Panc1 (cell line): ENCODE data around the gene IGSF22. TPM values are rescaled to one million over a fixed set of nuclear protein-coding genes. Genes with fewer than 3 reads are reported as not detected.

Experiments
- ATAC-seq: fragments of 200-7000 bp; cut with Tn5 transposase; 2 replicates; pipeline ENCODE4 v1.9.1; 2020; ENCODE audit warnings: mild to moderate bottlenecking, moderate library complexity
- BruUV-seq: library from RNA; stranded (reverse); fragments of 400-500 nt; replicated peaks from 2 replicates; lab custom pipeline; 2021; lab: Mats Ljungman, UMichigan
- CTCF ChIA-PET: fragments of 300-600 bp; sonication (Branson Sonifier 250); formaldehyde crosslinking; loops from one replicate; lab custom pipeline; 2022; ENCODE audit warnings: antibody characterized with exemption; lab: Charles Lee
- POLR2A ChIA-PET: fragments of 300-600 bp; sonication (Branson Sonifier 250); formaldehyde crosslinking; loops from one replicate; lab custom pipeline; 2022; ENCODE audit warnings: antibody characterized with exemption; lab: Charles Lee
- DNase-seq: peaks from one replicate; pipeline ENCODE4 v3.0.0-alpha.2; 2010; ENCODE audit warnings: low read depth, low spot score
- H3K27ac ChIP-seq: 2 replicates; pipeline ENCODE4 v1.5.1; 2011; ENCODE audit warnings: mild to moderate bottlenecking, low read length, inconsistent platforms
- H3K27me3 ChIP-seq: fragments of 200-500 bp; sonication (Bioruptor generic); 2 replicates; pipeline ENCODE4 v1.6.0; 2014; ENCODE audit warnings: low read length, inconsistent platforms; ENCODE audit not compliant: control insufficient read depth, insufficient read depth
- H3K36me3 ChIP-seq: fragments of 200-500 bp; sonication (Bioruptor generic); 2 replicates; pipeline ENCODE4 v1.5.1; 2014; ENCODE audit warnings: inconsistent platforms, mild to moderate bottlenecking, low read length, moderate library complexity; ENCODE audit not compliant: control insufficient read depth, insufficient read depth
- H3K4me1 ChIP-seq: 2 replicates; pipeline ENCODE4 v1.5.1; 2011; ENCODE audit warnings: inconsistent platforms, mild to moderate bottlenecking, low read length, moderate library complexity; ENCODE audit not compliant: control insufficient read depth, insufficient read depth
- H3K4me3 ChIP-seq, 2 experiments: 2 replicates each; pipeline ENCODE4 v1.5.1; 2011 to 2012; ENCODE audit warnings: low read depth in 2 of 2, low read length in 2 of 2, mild to moderate bottlenecking in 2 of 2, inconsistent platforms in 1 of 2, moderate library complexity in 1 of 2
- H3K9me3 ChIP-seq: fragments of 200-500 bp; sonication (Bioruptor generic); 2 replicates; pipeline ENCODE4 v1.5.1; 2014; ENCODE audit warnings: low read depth, mild to moderate bottlenecking, inconsistent platforms, low read length, moderate library complexity; ENCODE audit not compliant: control insufficient read depth, insufficient read depth
- POLR2AphosphoS5 ChIP-seq: IDR thresholded peaks from 2 replicates; pipeline ENCODE4 v1.6.1; 2012; ENCODE audit warnings: mild to moderate bottlenecking, low read depth, low read length, moderate library complexity
- REST ChIP-seq, 2 experiments: IDR thresholded peaks; 2 replicates each; pipeline ENCODE4 v1.6.1; 2011 to 2012; ENCODE audit warnings: low read depth in 2 of 2, control low read depth in 1 of 2, low read length in 1 of 2, mild to moderate bottlenecking in 1 of 2, moderate library complexity in 1 of 2; ENCODE audit not compliant: insufficient read depth in 1 of 2
- SIN3A ChIP-seq: IDR thresholded peaks from 2 replicates; pipeline ENCODE4 v1.6.1; 2012; ENCODE audit warnings: low read depth, mild to moderate bottlenecking, low read length, moderate library complexity, borderline replicate concordance; ENCODE audit not compliant: insufficient read depth
- TCF7L2 ChIP-seq: IDR thresholded peaks from 2 replicates; pipeline ENCODE4 v1.6.1; 2011; ENCODE audit warnings: mild to moderate bottlenecking, low read depth, low read length, inconsistent platforms
- in situ Hi-C: cut with HindIII; loops from 2 replicates; pipeline ENCODE4 v1.10.0; 2016; ENCODE audit warnings: low sequenced_read_pairs, low pct_unique_long_range_greater_than_20kb
- intact Hi-C: fragments of 100-400 bp; cut with micrococcal nuclease; formaldehyde crosslinking; loops from one replicate; pipeline ENCODE4 v1.10.0; 2022; ENCODE audit not compliant: unreplicated experiment
- total RNA-seq: library from RNA; stranded (reverse); gene quantifications from one replicate; pipeline ENCODE4 v1.2.1, GENCODE V29; 2021; ENCODE audit not compliant: unreplicated experiment
- TF ChIP-seq, protein P1 (sequence below): fragments of 450-650 bp; IDR thresholded peaks from 2 replicates; pipeline ENCODE4 v1.5.1; 2017; ENCODE audit warnings: mild to moderate bottlenecking

IGSF22 gene
- total RNA-seq, 1 experiment from 2014 or later = not detected

DNA sequence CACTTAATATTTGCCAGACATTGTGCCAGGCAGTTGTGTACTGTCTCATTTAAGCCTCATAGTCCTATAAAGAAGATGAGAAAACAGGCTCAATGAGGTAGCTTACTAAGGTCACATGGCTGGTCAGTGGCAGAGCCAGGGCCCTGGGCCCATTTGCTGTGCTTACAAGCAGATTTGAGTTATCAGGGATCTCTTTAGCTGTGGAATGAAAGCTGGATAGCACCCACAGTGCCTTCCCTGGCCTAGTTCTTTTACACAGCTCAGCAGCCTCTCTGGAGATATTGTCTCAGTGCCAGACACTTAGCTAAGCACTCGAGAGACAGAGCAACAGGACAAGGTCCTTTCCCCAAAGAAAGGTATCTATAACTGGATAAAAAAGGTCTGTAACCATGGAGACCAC lies 21.3 kb downstream of the IGSF22 start:
- Histone ChIP-seq H3K9me3 (no peaks in the 10 kb centered on the region), H3K4me3 (no peak overlapping the region), H3K27me3 (peaks cover 6% of the 10 kb centered on the region; the same call in 1 of the 2 replicates), H3K36me3 (no peaks in the 10 kb centered on the region), H3K27ac (no peak overlapping the region), H3K4me1 (no peaks in the 10 kb centered on the region)
- intact Hi-C loops = no loop called here
- POLR2A ChIA-PET = interaction anchor here (0.6 kb wide), 1 partner anchor 54 kb away, joined by 3 read pairs; no protein-coding TSS in a partner anchor
- DNase-seq (no peak), ATAC-seq (no peak)
- TF ChIP-seq, protein P1, sequence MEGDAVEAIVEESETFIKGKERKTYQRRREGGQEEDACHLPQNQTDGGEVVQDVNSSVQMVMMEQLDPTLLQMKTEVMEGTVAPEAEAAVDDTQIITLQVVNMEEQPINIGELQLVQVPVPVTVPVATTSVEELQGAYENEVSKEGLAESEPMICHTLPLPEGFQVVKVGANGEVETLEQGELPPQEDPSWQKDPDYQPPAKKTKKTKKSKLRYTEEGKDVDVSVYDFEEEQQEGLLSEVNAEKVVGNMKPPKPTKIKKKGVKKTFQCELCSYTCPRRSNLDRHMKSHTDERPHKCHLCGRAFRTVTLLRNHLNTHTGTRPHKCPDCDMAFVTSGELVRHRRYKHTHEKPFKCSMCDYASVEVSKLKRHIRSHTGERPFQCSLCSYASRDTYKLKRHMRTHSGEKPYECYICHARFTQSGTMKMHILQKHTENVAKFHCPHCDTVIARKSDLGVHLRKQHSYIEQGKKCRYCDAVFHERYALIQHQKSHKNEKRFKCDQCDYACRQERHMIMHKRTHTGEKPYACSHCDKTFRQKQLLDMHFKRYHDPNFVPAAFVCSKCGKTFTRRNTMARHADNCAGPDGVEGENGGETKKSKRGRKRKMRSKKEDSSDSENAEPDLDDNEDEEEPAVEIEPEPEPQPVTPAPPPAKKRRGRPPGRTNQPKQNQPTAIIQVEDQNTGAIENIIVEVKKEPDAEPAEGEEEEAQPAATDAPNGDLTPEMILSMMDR = no peak
- TF ChIP-seq TCF7L2 = no peak
- no peak for TF ChIP-seq SIN3A
- TF ChIP-seq POLR2AphosphoS5 = no peak
- no peak for TF ChIP-seq REST (IDR thresholded peaks at IDR 0.05; ENCODE audit: insufficient read depth in 1 of 2, low read depth in 2 of 2, low read length in 1 of 2)
- CTCF ChIA-PET = interaction anchor here (0.7 kb wide), 1 partner anchor 246 kb away, joined by 5 read pairs; no protein-coding TSS in a partner anchor
- no TSS peak for BruUV-seq
- in situ Hi-C loops = no loop called here

DNA sequence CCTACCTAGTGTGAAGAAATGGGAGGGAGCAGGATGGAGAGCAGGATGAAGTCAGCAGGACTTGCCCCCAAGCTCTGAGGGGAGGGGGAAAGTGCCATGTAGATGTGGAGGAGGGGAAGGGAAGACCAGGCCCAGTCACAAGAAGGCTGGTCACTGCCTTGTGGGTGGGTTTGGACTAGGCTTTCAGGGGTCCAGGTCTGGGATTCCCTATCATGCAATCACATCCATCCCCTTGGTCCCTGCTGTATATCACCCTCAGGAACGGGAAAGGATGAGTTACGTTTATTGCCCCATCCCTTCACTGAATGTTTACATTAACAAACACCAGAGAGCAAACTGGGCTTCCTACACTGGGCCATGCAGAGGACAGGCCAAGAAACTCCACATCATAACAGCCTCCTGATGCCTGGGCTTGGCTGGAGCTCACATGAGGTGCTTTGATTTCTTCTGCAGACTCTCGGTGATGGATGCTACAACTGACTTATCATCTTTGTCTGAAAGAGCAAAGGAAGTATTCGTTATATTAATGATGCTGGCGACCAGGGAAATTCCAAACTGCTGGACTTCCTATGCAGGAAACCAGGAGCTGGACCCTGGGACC lies 21.8 kb downstream of the IGSF22 start:
- no TSS peak for BruUV-seq
- POLR2A ChIA-PET = no interaction called here
- Histone ChIP-seq H3K27ac (no peak overlapping the region), H3K4me1 (no peaks in the 10 kb centered on the region), H3K27me3 (peaks cover 8% of the 10 kb centered on the region; the same call in 1 of the 2 replicates), H3K9me3 (no peaks in the 10 kb centered on the region), H3K4me3 (no peak overlapping the region), H3K36me3 (no peaks in the 10 kb centered on the region)
- intact Hi-C loops = no loop called here
- in situ Hi-C loops = no loop called here
- TF ChIP-seq POLR2AphosphoS5 = no peak
- no peak for TF ChIP-seq TCF7L2
- TF ChIP-seq, protein P1 = no peak
- TF ChIP-seq REST (IDR thresholded peaks at IDR 0.05; ENCODE audit: insufficient read depth in 1 of 2, low read depth in 2 of 2, low read length in 1 of 2) = no peak
- TF ChIP-seq SIN3A = no peak
- DNase-seq (no peak), ATAC-seq (no peak)
- CTCF ChIA-PET = interaction anchor here (0.7 kb wide), 2 partner anchors 90 to 245 kb away, joined by 3 to 5 read pairs; no protein-coding TSS in a partner anchor
